Kidney (tissue), 14 donors: Measurements from ENCODE around the gene CELSR2. TPM values are rescaled to one million over a fixed set of nuclear protein-coding genes. Genes with fewer than 3 reads are reported as not detected.

Experiments used
- DNase-seq, 5 donors: peaks; one replicate each; pipeline ENCODE4 v3.0.0-alpha.2; 2013 to 2020
- FAIRE-seq: peaks from 2 replicates; lab custom pipeline; 2012; peaks lifted over from hg19 to GRCh38; lab: Jason Lieb, UNC
- H3K27ac ChIP-seq, 2 donors: one replicate each; pipeline ENCODE4 v1.7.0; 2013; ENCODE audit warnings: low read depth in 2 of 2, low read length in 2 of 2, inconsistent platforms in 1 of 2
- H3K27me3 ChIP-seq: one replicate; pipeline ENCODE4 v1.7.1; 2013; ENCODE audit warnings: low read length, inconsistent platforms; ENCODE audit not compliant: control insufficient read depth, insufficient read depth
- H3K36me3 ChIP-seq, 3 donors: one replicate each; pipeline versions ENCODE4 v1.7.0 to v1.7.1; 2013; ENCODE audit warnings: low read length in 3 of 3, control low read depth in 1 of 3, inconsistent platforms in 1 of 3; ENCODE audit not compliant: insufficient read depth in 3 of 3, control insufficient read depth in 2 of 3
- H3K4me1 ChIP-seq, 3 donors: one replicate each; pipeline versions ENCODE4 v1.7.0 to v1.7.1; 2013; ENCODE audit warnings: low read length in 3 of 3, inconsistent platforms in 1 of 3, low read depth in 1 of 3; ENCODE audit not compliant: control insufficient read depth in 2 of 3, insufficient read depth in 2 of 3
- H3K4me3 ChIP-seq, 3 donors: one replicate each; pipeline versions ENCODE4 v1.7.0 to v1.8.1; 2013; ENCODE audit warnings: low read length in 3 of 3, control low read depth in 1 of 3, inconsistent platforms in 1 of 3
- H3K9ac ChIP-seq, 3 donors: one replicate each; pipeline versions ENCODE4 v1.7.0 to v1.7.1; 2013; ENCODE audit warnings: low read length in 3 of 3, control low read depth in 1 of 3, inconsistent platforms in 1 of 3
- H3K9me3 ChIP-seq, 3 donors: one replicate each; pipeline versions ENCODE4 v1.7.0 to v1.7.1; 2013; ENCODE audit warnings: low read length in 3 of 3, control low read depth in 1 of 3, inconsistent platforms in 1 of 3; ENCODE audit not compliant: control insufficient read depth in 2 of 3, insufficient read depth in 1 of 3
- intact Hi-C: fragments of 100-400 bp; cut with DNase I; formaldehyde crosslinking; loops from one replicate; pipeline ENCODE4 v1.11.1; 2022
- polyA plus RNA-seq: library from polyadenylated mRNA; stranded (reverse); fragments of 350-450 nt; fragmentation: Illumina TruSeq; extraction: RNeasy Lipid Tissue Mini Kit (QIAGEN cat#74804); gene quantifications from one replicate; pipeline ENCODE4 v1.2.3, GENCODE V29; 2014; ENCODE audit warnings: low read depth, low replicate concordance; ENCODE audit not compliant: insufficient read depth
- total RNA-seq: library from RNA; stranded (reverse); fragmentation: NEBNext Ultra II Directional; extraction: Animal tissue kit (Norgen Biotek cat#: 25700); gene quantifications from one replicate; pipeline ENCODE4 v1.2.1, GENCODE V29; 2021
- TF ChIP-seq, protein P1 (sequence below): IDR thresholded peaks from 3 replicates; pipeline ENCODE4 v1.5.1; 2012; ENCODE audit warnings: mild to moderate bottlenecking, moderate library complexity, borderline replicate concordance; ENCODE audit not compliant: insufficient read depth; ENCODE audit errors: extremely low read depth
- donor health status: control.
- donor health status: control.
- donor health status: control.
- donor health status: control.
- donor health status: control.
- donor health status: DM: yes; HTN: yes; CAD: no.
- donor health status: Normal renal cell carcinoma (clear cell type).

Gene CELSR2
- total and polyA plus RNA-seq, 2 donors from 2014 or later, result 10.6 to 65.6 TPM

DNA sequence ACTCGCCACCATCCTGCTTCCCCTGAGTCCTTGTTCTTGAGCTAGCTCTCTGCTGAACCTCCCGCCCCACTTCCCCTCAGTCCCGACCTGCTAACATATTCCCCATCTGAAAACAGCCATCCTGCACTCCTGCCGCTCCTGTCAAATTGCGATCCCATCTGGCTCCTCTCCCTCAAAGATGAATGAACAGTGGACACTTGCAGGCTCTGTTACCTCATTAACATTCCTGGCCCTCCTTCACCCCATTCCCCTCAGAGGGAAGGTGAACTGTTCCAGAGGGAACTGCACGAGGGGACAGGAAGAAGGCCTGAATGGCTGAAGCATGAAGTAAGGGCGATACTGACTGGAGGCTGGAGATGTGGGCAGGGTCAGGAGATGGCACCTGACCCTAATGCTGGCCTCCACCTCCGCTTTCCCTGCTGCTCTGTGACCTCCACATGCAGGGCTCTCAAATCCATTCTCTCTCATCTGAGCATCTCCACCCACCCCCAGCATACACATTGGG, 7.4 kb upstream of the CELSR2 start:
- H3K9me3 ChIP-seq, result no peaks in the 10 kb centered on the region
- H3K9ac ChIP-seq, result no peak overlapping the region
- DNase-seq (peak in 2 of 5 donors; percentile 25 to 51), FAIRE-seq (no peak)
- H3K4me1 ChIP-seq, result peaks cover 0 to 8% (median 0%) of the 10 kb centered on the region in 3 donors
- H3K4me3 ChIP-seq, result no peak overlapping the region
- H3K27ac ChIP-seq, result no peak overlapping the region
- H3K27me3 ChIP-seq, result no peaks in the 10 kb centered on the region
- peaks cover 0 to 18% (median 16%) of the 10 kb centered on the region in 3 donors for H3K36me3 ChIP-seq
- TF ChIP-seq, protein P1, sequence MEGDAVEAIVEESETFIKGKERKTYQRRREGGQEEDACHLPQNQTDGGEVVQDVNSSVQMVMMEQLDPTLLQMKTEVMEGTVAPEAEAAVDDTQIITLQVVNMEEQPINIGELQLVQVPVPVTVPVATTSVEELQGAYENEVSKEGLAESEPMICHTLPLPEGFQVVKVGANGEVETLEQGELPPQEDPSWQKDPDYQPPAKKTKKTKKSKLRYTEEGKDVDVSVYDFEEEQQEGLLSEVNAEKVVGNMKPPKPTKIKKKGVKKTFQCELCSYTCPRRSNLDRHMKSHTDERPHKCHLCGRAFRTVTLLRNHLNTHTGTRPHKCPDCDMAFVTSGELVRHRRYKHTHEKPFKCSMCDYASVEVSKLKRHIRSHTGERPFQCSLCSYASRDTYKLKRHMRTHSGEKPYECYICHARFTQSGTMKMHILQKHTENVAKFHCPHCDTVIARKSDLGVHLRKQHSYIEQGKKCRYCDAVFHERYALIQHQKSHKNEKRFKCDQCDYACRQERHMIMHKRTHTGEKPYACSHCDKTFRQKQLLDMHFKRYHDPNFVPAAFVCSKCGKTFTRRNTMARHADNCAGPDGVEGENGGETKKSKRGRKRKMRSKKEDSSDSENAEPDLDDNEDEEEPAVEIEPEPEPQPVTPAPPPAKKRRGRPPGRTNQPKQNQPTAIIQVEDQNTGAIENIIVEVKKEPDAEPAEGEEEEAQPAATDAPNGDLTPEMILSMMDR, result no peak
- intact Hi-C loops, result no loop called here

DNA sequence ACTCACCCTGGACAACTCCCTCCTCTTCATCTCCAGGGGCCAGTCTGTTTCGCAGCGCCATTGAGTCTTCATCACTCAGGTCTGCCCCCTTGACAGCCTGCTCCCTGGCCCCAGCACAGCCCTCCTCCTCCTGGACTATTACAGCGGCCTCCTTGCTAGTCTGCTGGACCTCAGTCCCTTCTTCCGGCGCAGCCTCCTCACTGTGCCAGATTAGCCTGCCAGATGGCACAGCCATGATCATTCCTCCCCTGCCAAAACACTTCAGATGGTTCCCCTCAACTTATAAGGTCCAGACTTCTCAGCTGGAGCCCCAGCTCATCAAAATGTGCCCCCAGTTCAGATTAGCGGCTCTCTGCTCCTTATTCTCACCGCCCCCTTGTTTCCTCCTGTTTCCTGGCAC, 7.0 kb upstream of the CELSR2 start:
- no peak overlapping the region for H3K9ac ChIP-seq
- intact Hi-C loops, result no loop called here
- no peak overlapping the region for H3K4me3 ChIP-seq
- no peak overlapping the region for H3K27ac ChIP-seq
- H3K4me1 ChIP-seq, result peaks cover 0 to 8% (median 0%) of the 10 kb centered on the region in 3 donors
- H3K27me3 ChIP-seq, result no peaks in the 10 kb centered on the region
- peaks cover 0 to 14% (median 11%) of the 10 kb centered on the region in 3 donors for H3K36me3 ChIP-seq
- no peak for FAIRE-seq
- H3K9me3 ChIP-seq, result no peaks in the 10 kb centered on the region
- TF ChIP-seq, protein P1, result no peak
- no peak for DNase-seq

DNA sequence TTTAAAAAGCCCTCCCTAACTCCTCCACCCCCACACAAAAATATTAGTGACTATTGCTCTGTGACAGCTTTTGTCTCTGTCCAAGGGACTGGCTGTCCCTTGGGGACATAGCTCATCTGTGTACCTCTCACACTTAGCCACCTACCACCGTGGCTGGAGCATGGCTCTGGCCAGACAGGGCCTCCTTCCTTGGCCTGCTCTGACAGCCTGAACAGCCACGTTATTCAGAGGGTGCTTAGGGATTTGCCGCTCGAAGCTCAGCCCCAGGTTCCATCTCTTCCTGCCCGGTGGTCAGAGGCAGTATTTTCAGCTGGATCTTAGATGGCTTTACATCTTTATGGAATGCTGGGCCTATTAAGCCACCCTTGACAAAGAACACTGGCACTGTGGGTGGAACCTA, 6.1 kb upstream of the CELSR2 start:
- Histone ChIP-seq H3K9ac (no peak overlapping the region), H3K27me3 (no peaks in the 10 kb centered on the region), H3K4me1 (peaks cover 0 to 8% (median 0%) of the 10 kb centered on the region in 3 donors), H3K36me3 (peaks cover 0 to 6% (median 4%) of the 10 kb centered on the region in 3 donors), H3K27ac (no peak overlapping the region), H3K9me3 (no peaks in the 10 kb centered on the region), H3K4me3 (no peak overlapping the region)
- no peak for DNase-seq
- FAIRE-seq, result no peak
- TF ChIP-seq, protein P1, result no peak
- intact Hi-C loops, result no loop called here
